MCF 10A (cell line): Measurements from ENCODE around the gene FAM151A. TPM values are rescaled to one million over a fixed set of nuclear protein-coding genes. Genes with fewer than 3 reads are reported as not detected.
"Not testable (repeated sequence)": the region's sequence is repeated elsewhere in the genome, so short reads cannot be mapped to it uniquely, and the experiment has no call there.

ENCODE experiments used
- BruUV-seq: library from RNA; stranded (reverse); fragments of 400-500 nt; replicated peaks from 2 replicates; lab custom pipeline; 2021; lab: Mats Ljungman, UMichigan
- CTCF ChIA-PET: fragments of 300-600 bp; sonication (Branson Sonifier 250); formaldehyde crosslinking; extraction: SDS; loops from one replicate; lab custom pipeline; 2021; ENCODE audit warnings: antibody characterized with exemption, inconsistent platforms; lab: Yijun Ruan, JAX
- POLR2A ChIA-PET: fragments of 300-600, 350-650 bp; sonication (Branson Sonifier 250); formaldehyde crosslinking; extraction: SDS; loops from one replicate; lab custom pipeline; 2020; ENCODE audit warnings: antibody characterized with exemption, inconsistent platforms; lab: Yijun Ruan, JAX
- DNase-seq: peaks from one replicate; pipeline ENCODE4 v3.0.0-alpha.2; 2018; ENCODE audit not compliant: unreplicated experiment
- H3K27ac Mint-ChIP-seq: one replicate; pipeline ENCODE4 v1.8.0; 2022; ENCODE audit warnings: mild to moderate bottlenecking, low read depth, mixed read lengths; ENCODE audit not compliant: unreplicated experiment
- H3K27me3 Mint-ChIP-seq: one replicate; pipeline ENCODE4 v1.8.0; 2022; ENCODE audit warnings: mixed read lengths; ENCODE audit not compliant: insufficient read depth, unreplicated experiment
- H3K36me3 Mint-ChIP-seq: one replicate; pipeline ENCODE4 v1.8.0; 2022; ENCODE audit warnings: mild to moderate bottlenecking, moderate library complexity, mixed read lengths; ENCODE audit not compliant: insufficient read depth, unreplicated experiment
- H3K4me1 Mint-ChIP-seq: one replicate; pipeline ENCODE4 v1.8.0; 2022; ENCODE audit warnings: mixed read lengths; ENCODE audit not compliant: insufficient read depth, unreplicated experiment
- H3K4me3 Mint-ChIP-seq: one replicate; pipeline ENCODE4 v1.8.0; 2022; ENCODE audit warnings: mild to moderate bottlenecking, moderate library complexity, mixed read lengths; ENCODE audit not compliant: unreplicated experiment
- H3K9me3 Mint-ChIP-seq: one replicate; pipeline ENCODE4 v1.8.0; 2022; ENCODE audit warnings: mixed read lengths; ENCODE audit not compliant: unreplicated experiment
- CTCF ChIP-seq: fragments of 200-600 bp; IDR thresholded peaks from one replicate; pipeline ENCODE4 v1.8.0; 2022; ENCODE audit warnings: antibody characterized with exemption, mild to moderate bottlenecking; ENCODE audit not compliant: unreplicated experiment
- intact Hi-C: fragments of 100-400 bp; cut with micrococcal nuclease; formaldehyde crosslinking; loops from 2 replicates; pipeline ENCODE4 v1.14.1; 2022
- total RNA-seq: library from RNA; stranded (reverse); gene quantifications from 2 replicates; pipeline ENCODE4 v1.2.3, GENCODE V29; 2022

FAM151A gene
- total RNA-seq, 1 experiment from 2014 or later = not detected

- Mint-ChIP-seq H3K4me3 (no peak overlapping the region), H3K36me3 (no peaks in the 10 kb centered on the region), H3K9me3 (peaks cover 9% of the 10 kb centered on the region), H3K4me1 (no peaks in the 10 kb centered on the region), H3K27me3 (no peaks in the 10 kb centered on the region), H3K27ac (no peak overlapping the region)
- intact Hi-C loops = no loop called here
- ChIA-PET CTCF (no interaction called here), POLR2A (interaction anchor here (1.2 kb wide), 1 partner anchor 22 kb away, joined by 3 read pairs; no protein-coding TSS in a partner anchor)
- no peak for DNase-seq
- no TSS peak for BruUV-seq
- TF ChIP-seq CTCF = no peak
Observed at GRCh38 chr1:54640361-54640760, 17.0 kb upstream of the FAM151A start.

DNA sequence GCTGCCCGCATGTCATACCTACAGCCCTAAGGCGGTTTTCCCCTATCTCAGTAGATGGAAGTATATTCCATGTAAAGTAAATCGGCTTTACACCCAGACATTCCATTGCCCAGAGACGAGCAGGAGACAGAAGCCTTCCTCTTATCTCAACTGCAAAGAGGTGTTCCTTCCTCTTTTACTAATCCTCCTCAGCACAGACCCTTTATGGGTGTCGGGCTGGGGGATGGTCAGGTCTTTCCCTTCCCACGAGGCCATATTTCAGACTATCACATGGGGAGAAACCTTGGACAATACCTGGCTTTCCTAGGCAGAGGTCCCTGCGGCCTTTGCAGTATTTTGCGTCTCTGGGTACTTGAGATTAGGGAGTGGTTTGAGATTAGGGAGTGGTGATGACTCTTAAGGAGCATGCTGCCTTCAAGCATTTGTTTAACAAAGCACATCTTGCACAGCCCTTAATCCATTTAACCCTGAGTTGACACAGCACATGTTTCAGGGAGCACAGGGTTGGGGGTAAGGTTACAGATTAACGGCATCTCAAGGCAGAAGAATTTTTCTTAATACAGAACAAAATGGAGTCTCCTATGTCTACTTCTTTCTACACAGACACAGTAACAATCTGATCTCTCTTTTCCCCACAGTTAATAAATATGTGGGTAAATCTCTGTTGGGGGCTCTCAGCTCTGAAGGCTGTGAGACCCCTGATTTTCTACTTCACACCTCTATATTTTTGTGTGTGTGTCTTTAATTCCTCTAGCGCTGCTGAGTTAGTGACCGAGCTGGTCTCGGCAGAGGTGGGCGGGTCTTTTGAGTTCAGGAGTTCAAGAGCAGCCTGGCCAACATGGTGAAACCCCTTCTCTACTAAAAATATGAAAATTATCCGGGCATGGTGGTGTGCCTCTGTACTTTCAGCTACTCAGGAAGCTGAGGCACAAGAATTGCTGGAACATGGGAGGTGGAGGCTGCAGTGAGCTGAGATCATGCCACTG lies 13.4 kb upstream of the FAM151A start:
- H3K4me1 Mint-ChIP-seq, DNase-seq, H3K9me3 Mint-ChIP-seq, H3K36me3 Mint-ChIP-seq, POLR2A ChIA-PET, H3K4me3 Mint-ChIP-seq, BruUV-seq, intact Hi-C loops, H3K27ac Mint-ChIP-seq, CTCF ChIA-PET: not testable (repeated sequence)
- H3K27me3 Mint-ChIP-seq = peaks cover 11% of the 10 kb centered on the region

- BruUV-seq, H3K4me3 Mint-ChIP-seq, DNase-seq, POLR2A ChIA-PET, intact Hi-C loops, H3K4me1 Mint-ChIP-seq, H3K27ac Mint-ChIP-seq, H3K36me3 Mint-ChIP-seq, H3K9me3 Mint-ChIP-seq: not testable (repeated sequence)
- CTCF ChIA-PET = interaction anchor here (1.1 kb wide), 1 partner anchor 165 kb away, joined by 4 read pairs; the partner anchor contains the start of gene TTC22
- H3K27me3 Mint-ChIP-seq = peaks cover 20% of the 10 kb centered on the region
Observed at GRCh38 chr1:54635804-54636203, 12.5 kb upstream of the FAM151A start.

GRCh38 chr1:54627196-54627595 lies 3.9 kb upstream of the FAM151A start:
- intact Hi-C loops = no loop called here
- ChIA-PET CTCF (no interaction called here), POLR2A (no interaction called here)
- Mint-ChIP-seq H3K4me1 (peaks cover 5% of the 10 kb centered on the region), H3K27me3 (peaks cover 18% of the 10 kb centered on the region), H3K27ac (no peak overlapping the region), H3K36me3 (peaks cover 11% of the 10 kb centered on the region), H3K9me3 (no peaks in the 10 kb centered on the region), H3K4me3 (no peak overlapping the region)
- DNase-seq = no peak
- no peak for TF ChIP-seq CTCF
- BruUV-seq = no TSS peak
